Endodermal cell (in vitro differentiated cells): ENCODE results near the gene OSBPL3. TPM values are rescaled to one million over a fixed set of nuclear protein-coding genes. Genes with fewer than 3 reads are reported as not detected.

Experiments used
- DNase-seq: peaks from one replicate; pipeline ENCODE4 v3.0.0-alpha.2; 2017
- H3K27ac ChIP-seq: 2 replicates; pipeline ENCODE4 v1.5.1; 2013; ENCODE audit warnings: mild to moderate bottlenecking, low read depth, low read length, moderate library complexity
- H3K27me3 ChIP-seq: 2 replicates; pipeline ENCODE4 v1.6.1; 2013; ENCODE audit warnings: mild to moderate bottlenecking, low read length, moderate library complexity; ENCODE audit not compliant: insufficient read depth, control insufficient read depth, poor library complexity, severe bottlenecking
- H3K36me3 ChIP-seq: 2 replicates; pipeline ENCODE4 v1.7.0; 2013; ENCODE audit warnings: mild to moderate bottlenecking, low read length, moderate library complexity; ENCODE audit not compliant: control insufficient read depth, insufficient read depth
- H3K4me1 ChIP-seq: one replicate; pipeline ENCODE4 v1.7.0; 2013; ENCODE audit warnings: low read length; ENCODE audit not compliant: control insufficient read depth, insufficient read depth
- H3K4me3 ChIP-seq: 2 replicates; pipeline ENCODE4 v1.5.1; 2013; ENCODE audit warnings: mild to moderate bottlenecking, low read length, moderate library complexity
- H3K9ac ChIP-seq: 2 replicates; pipeline ENCODE4 v1.6.1; 2013; ENCODE audit warnings: mild to moderate bottlenecking, low read length, moderate library complexity; ENCODE audit not compliant: poor library complexity, severe bottlenecking; ENCODE audit errors: extremely low read depth
- H3K9me3 ChIP-seq: 2 replicates; pipeline ENCODE4 v1.6.1; 2013; ENCODE audit warnings: mild to moderate bottlenecking, low read length, moderate library complexity; ENCODE audit not compliant: control insufficient read depth
- H3K27ac Mint-ChIP-seq: 2 replicates; pipeline ENCODE4 v1.8.0; 2020; ENCODE audit warnings: mixed read lengths
- H3K27me3 Mint-ChIP-seq: 2 replicates; pipeline ENCODE4 v1.8.0; 2021; ENCODE audit warnings: mild to moderate bottlenecking, mixed read lengths; ENCODE audit not compliant: insufficient read depth
- H3K36me3 Mint-ChIP-seq: 2 replicates; pipeline ENCODE4 v1.8.0; 2020; ENCODE audit warnings: low read depth, mixed read lengths
- H3K4me1 Mint-ChIP-seq: 2 replicates; pipeline ENCODE4 v1.8.0; 2020; ENCODE audit warnings: mixed read lengths
- H3K4me3 Mint-ChIP-seq: 2 replicates; pipeline ENCODE4 v1.8.0; 2020; ENCODE audit warnings: mild to moderate bottlenecking, moderate library complexity, mixed read lengths
- H3K9me3 Mint-ChIP-seq: 2 replicates; pipeline ENCODE4 v1.8.0; 2020; ENCODE audit warnings: mild to moderate bottlenecking, mixed read lengths
- WGBS, 2 experiments: methylation state at CpG; one replicate each; pipeline versions ENCODE4 v1.1.5 to v1.1.7; 2013; ENCODE audit warnings: missing lambda C conversion rate in 2 of 2, mixed read lengths in 1 of 2; ENCODE audit not compliant: insufficient coverage in 1 of 2, insufficient read length in 1 of 2; 5-methylcytosine and 5-hydroxymethylcytosine counted together
- total RNA-seq, 2 donors: library from RNA; stranded (reverse); fragmentation: NEBNext Ultra II Directional in 1 of 2; extraction: Animal tissue kit (Norgen Biotek cat#: 25700) in 1 of 2; gene quantifications; 2 replicates in 1 of 2; 3 replicates in 1 of 2; pipeline ENCODE4 v1.2.1, GENCODE V29; 2021
- TF ChIP-seq, protein P1 (sequence below): fragments of 200-600 bp; sonication (generic); conservative IDR thresholded peaks from 2 replicates; pipeline ENCODE4 v1.5.0; 2021; ENCODE audit warnings: antibody characterized with exemption, mild to moderate bottlenecking

OSBPL3 gene
- total RNA-seq, 2 donors from 2014 or later = 9.8 to 11.3 TPM

GRCh38 chr7:24829787-24830186 lies 150.2 kb downstream of the OSBPL3 start:
- H3K4me1 ChIP-seq = peaks cover 5% of the 10 kb centered on the region
- no peak overlapping the region for H3K4me3 Mint-ChIP-seq

DNA sequence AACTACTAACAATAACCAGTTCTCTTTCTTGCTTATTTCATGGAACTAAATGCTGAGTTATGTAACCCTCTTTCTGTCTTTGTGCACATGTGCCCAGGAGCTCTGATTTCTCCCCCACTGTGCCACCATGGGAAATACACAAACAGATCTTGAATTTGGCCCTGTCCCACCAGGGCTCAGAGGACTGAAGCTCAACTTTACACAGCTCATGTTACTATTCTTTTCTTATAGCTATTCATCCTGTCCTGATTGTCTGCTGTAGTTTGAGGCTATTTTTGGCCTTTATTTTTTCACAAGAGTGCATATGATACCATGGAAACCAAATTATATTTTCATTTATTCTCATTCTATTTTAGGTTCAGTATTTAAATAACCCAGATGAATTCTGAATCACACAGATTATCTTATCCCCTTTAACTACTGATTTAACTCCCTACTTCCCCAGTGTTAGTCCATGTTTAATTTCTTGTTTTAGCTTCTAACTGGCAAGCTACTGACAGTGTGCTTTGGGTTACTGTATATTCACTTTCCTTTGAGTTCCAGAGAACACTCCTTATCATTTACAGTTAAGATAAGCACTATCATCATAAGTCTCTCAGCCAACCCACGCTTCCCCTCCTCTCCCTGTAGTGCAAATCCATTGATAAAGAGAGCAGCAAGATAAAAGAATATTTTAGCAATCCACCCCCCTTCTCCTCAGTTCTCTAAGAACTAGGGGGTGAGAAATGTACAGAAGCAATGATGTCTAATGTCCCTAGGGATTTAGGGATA lies 150.9 kb downstream of the OSBPL3 start:
- Mint-ChIP-seq H3K4me1 (peaks cover 13% of the 10 kb centered on the region), H3K27me3 (peaks cover 12% of the 10 kb centered on the region), H3K27ac (no peak overlapping the region), H3K9me3 (no peaks in the 10 kb centered on the region), H3K4me3 (no peak overlapping the region), H3K36me3 (no peaks in the 10 kb centered on the region)
- no peak for DNase-seq
- Histone ChIP-seq H3K4me1 (peaks cover 5% of the 10 kb centered on the region), H3K4me3 (peak overlapping the region; percentile 53), H3K27ac (no peak overlapping the region), H3K36me3 (no peaks in the 10 kb centered on the region), H3K27me3 (peaks cover 32% of the 10 kb centered on the region), H3K9me3 (no peaks in the 10 kb centered on the region), H3K9ac (no peak overlapping the region)
- TF ChIP-seq, protein P1, sequence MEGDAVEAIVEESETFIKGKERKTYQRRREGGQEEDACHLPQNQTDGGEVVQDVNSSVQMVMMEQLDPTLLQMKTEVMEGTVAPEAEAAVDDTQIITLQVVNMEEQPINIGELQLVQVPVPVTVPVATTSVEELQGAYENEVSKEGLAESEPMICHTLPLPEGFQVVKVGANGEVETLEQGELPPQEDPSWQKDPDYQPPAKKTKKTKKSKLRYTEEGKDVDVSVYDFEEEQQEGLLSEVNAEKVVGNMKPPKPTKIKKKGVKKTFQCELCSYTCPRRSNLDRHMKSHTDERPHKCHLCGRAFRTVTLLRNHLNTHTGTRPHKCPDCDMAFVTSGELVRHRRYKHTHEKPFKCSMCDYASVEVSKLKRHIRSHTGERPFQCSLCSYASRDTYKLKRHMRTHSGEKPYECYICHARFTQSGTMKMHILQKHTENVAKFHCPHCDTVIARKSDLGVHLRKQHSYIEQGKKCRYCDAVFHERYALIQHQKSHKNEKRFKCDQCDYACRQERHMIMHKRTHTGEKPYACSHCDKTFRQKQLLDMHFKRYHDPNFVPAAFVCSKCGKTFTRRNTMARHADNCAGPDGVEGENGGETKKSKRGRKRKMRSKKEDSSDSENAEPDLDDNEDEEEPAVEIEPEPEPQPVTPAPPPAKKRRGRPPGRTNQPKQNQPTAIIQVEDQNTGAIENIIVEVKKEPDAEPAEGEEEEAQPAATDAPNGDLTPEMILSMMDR = no peak
- 13 to 50% methylated on average over 1 of the region's 1 CpG for WGBS, 2 experiments

More at GRCh38 chr7:24829787-24830186, 150.2 kb downstream of the OSBPL3 start:
- H3K9me3 Mint-ChIP-seq = no peaks in the 10 kb centered on the region
- H3K36me3 Mint-ChIP-seq = no peaks in the 10 kb centered on the region
- H3K4me1 Mint-ChIP-seq = peaks cover 13% of the 10 kb centered on the region
- Histone ChIP-seq H3K4me3 (no peak overlapping the region), H3K27ac (no peak overlapping the region), H3K27me3 (peaks cover 32% of the 10 kb centered on the region), H3K36me3 (no peaks in the 10 kb centered on the region), H3K9ac (no peak overlapping the region), H3K9me3 (no peaks in the 10 kb centered on the region)
- TF ChIP-seq, protein P1 = no peak
- no peak for DNase-seq
- no peak overlapping the region for H3K27ac Mint-ChIP-seq
- peaks cover 12% of the 10 kb centered on the region for H3K27me3 Mint-ChIP-seq
- WGBS, 2 experiments = 86 to 100% methylated on average over 1 to 2 of the region's 2 CpGs

- Histone ChIP-seq H3K27me3 (peaks cover 32% of the 10 kb centered on the region), H3K4me3 (no peak overlapping the region), H3K27ac (no peak overlapping the region), H3K9me3 (no peaks in the 10 kb centered on the region), H3K9ac (no peak overlapping the region), H3K36me3 (no peaks in the 10 kb centered on the region), H3K4me1 (peaks cover 5% of the 10 kb centered on the region)
- H3K4me3 Mint-ChIP-seq = no peak overlapping the region
- H3K9me3 Mint-ChIP-seq = no peaks in the 10 kb centered on the region
- H3K27me3 Mint-ChIP-seq = peaks cover 12% of the 10 kb centered on the region
- no peaks in the 10 kb centered on the region for H3K36me3 Mint-ChIP-seq
- H3K27ac Mint-ChIP-seq = no peak overlapping the region
- no peak for DNase-seq
- 100% methylated on average over 1 of the region's 1 CpG; no CpG with 5 or more reads in 1 of the 2 experiments for WGBS, 2 experiments
- peaks cover 13% of the 10 kb centered on the region for H3K4me1 Mint-ChIP-seq
- TF ChIP-seq, protein P1 = no peak
Observed at GRCh38 chr7:24827589-24827988, 152.4 kb downstream of the OSBPL3 start.
